K562 (cell line): ENCODE results near the gene RCSD1. TPM values are rescaled to one million over a fixed set of nuclear protein-coding genes. Genes with fewer than 3 reads are reported as not detected.
A peak's percentile ranks its signal among the peaks of the same experiment; 100 is the strongest.

ENCODE experiments used
- ARID2 ChIP-seq: fragments of 450-650 bp; IDR thresholded peaks from 2 replicates; pipeline ENCODE4 v1.6.1; 2017; ENCODE audit warnings: antibody characterized with exemption, mild to moderate bottlenecking
- CBX1 ChIP-seq: sonication (generic); IDR thresholded peaks from 2 replicates; pipeline ENCODE4 v1.6.1; 2016; ENCODE audit warnings: antibody characterized with exemption, low read depth, mild to moderate bottlenecking
- EWSR1 ChIP-seq: fragments of 450-650 bp; IDR thresholded peaks from 2 replicates; pipeline ENCODE4 v1.6.1; 2018; ENCODE audit warnings: borderline replicate concordance, mild to moderate bottlenecking, low read depth, moderate library complexity; ENCODE audit not compliant: partially characterized antibody
- KLF6 ChIP-seq: fragments of 250-450 bp; sonication (Bioruptor Pico); IDR thresholded peaks from 2 replicates; pipeline ENCODE4 v1.4.0; 2020; ENCODE audit warnings: mild to moderate bottlenecking, moderate library complexity, borderline replicate concordance
- MEF2D ChIP-seq: conservative IDR thresholded peaks from 2 replicates; pipeline ENCODE4 v1.6.1; 2016; ENCODE audit warnings: low read depth, missing genetic modification characterization, missing compliant biosample characterization
- PTBP1 ChIP-seq: fragments of 200-400 bp; formaldehyde crosslinking; IDR thresholded peaks from 2 replicates; pipeline ENCODE4 v1.6.1; 2017; ENCODE audit warnings: low read depth, low read length
- RAD51 ChIP-seq: fragments of 450-650 bp; IDR thresholded peaks from 2 replicates; pipeline ENCODE4 v1.7.1; 2016; ENCODE audit warnings: low read depth, mild to moderate bottlenecking, borderline replicate concordance
- RBM22 ChIP-seq: fragments of 200-400 bp; formaldehyde crosslinking; IDR thresholded peaks from 2 replicates; pipeline ENCODE4 v1.6.1; 2018; ENCODE audit warnings: low read length, low read depth; ENCODE audit not compliant: poor library complexity, severe bottlenecking
- TEAD4 ChIP-seq, 2 experiments: sonication (generic) in 1 of 2; formaldehyde crosslinking in 1 of 2; IDR thresholded peaks; 2 replicates each; pipeline versions ENCODE4 v1.6.1 to v1.8.0; 2012 to 2022; ENCODE audit warnings: borderline replicate concordance in 1 of 2, inconsistent platforms in 1 of 2, low read length in 1 of 2, mild to moderate bottlenecking in 1 of 2, missing genetic modification reagents in 1 of 2
- ZNF444 ChIP-seq: fragments of 250-450 bp; sonication (Bioruptor Pico); IDR thresholded peaks from 2 replicates; pipeline ENCODE4 v1.4.0; 2020; ENCODE audit warnings: mild to moderate bottlenecking, moderate library complexity
- ZNF561 ChIP-seq: fragments of 450-650 bp; formaldehyde crosslinking; conservative IDR thresholded peaks from 2 replicates; pipeline ENCODE4 v1.4.0; 2020; ENCODE audit warnings: mild to moderate bottlenecking, moderate library complexity
- polyA plus RNA-seq, 8 experiments: library from polyadenylated mRNA; depleted of rRNA in 4 of 8; stranded (reverse) in 5 of 8; unstranded in 3 of 8; fragments of >200 nt; fragmentation: Nextera tagmentation in 2 of 8; fragmentation: Illumina TruSeq in 1 of 8; extraction: Ambion mirVana in 2 of 8; extraction: Trizol in 1 of 8; gene quantifications; 2 replicates each; pipeline versions ENCODE4 v1.2.1 to v1.2.3, GENCODE V29; 2011 to 2014; ENCODE audit warnings: inconsistent platforms in 1 of 8, missing spikeins in 1 of 8
- total RNA-seq, 7 experiments: library from RNA; depleted of rRNA in 6 of 7; stranded (reverse); fragments of >200 nt in 6 of 7; fragmentation: Illumina TruSeq in 2 of 7; extraction: Trizol in 2 of 7; gene quantifications; 2 replicates each; pipeline versions ENCODE4 v1.2.1 to v1.2.3, GENCODE V29; 2011 to 2021; ENCODE audit warnings: low replicate concordance in 1 of 7
- TF ChIP-seq, protein P1 (sequence below): fragments of 250-450 bp; sonication (Bioruptor Pico); IDR thresholded peaks from 2 replicates; pipeline ENCODE4 v1.8.0; 2021; ENCODE audit warnings: moderate library complexity, mild to moderate bottlenecking, inconsistent platforms
- TF ChIP-seq, protein P2 (sequence below), 2 experiments: IDR thresholded peaks; 2 replicates each; pipeline ENCODE4 v1.6.1; 2011; ENCODE audit warnings: borderline replicate concordance in 1 of 2, control low read depth in 1 of 2, low read depth in 1 of 2, low read length in 1 of 2, mild to moderate bottlenecking in 1 of 2, mixed read lengths in 1 of 2, moderate library complexity in 1 of 2; ENCODE audit not compliant: insufficient read depth in 1 of 2, insufficient read length in 1 of 2, poor library complexity in 1 of 2, severe bottlenecking in 1 of 2; ENCODE audit errors: extremely low read depth in 1 of 2
- TF ChIP-seq, protein P3 (sequence below): sonication (generic); formaldehyde crosslinking; IDR thresholded peaks from 2 replicates; pipeline ENCODE4 v1.9.0; 2022; ENCODE audit warnings: mild to moderate bottlenecking, missing genetic modification reagents
- TF ChIP-seq, protein P4 (sequence below): fragments of 450-650 bp; IDR thresholded peaks from 2 replicates; pipeline ENCODE4 v1.7.1; 2018; ENCODE audit warnings: mild to moderate bottlenecking, low read depth; ENCODE audit not compliant: partially characterized antibody
- TF ChIP-seq, protein P5 (sequence below): fragments of 450-650 bp; formaldehyde crosslinking; IDR thresholded peaks from 2 replicates; pipeline ENCODE4 v1.4.0; 2020; ENCODE audit warnings: mild to moderate bottlenecking, moderate library complexity
- TF ChIP-seq, protein P6 (sequence below), 2 experiments: IDR thresholded peaks; 2 replicates each; pipeline ENCODE4 v1.6.1; 2012; ENCODE audit warnings: improper control_type of control experiment in 2 of 2, low read depth in 2 of 2, low read length in 2 of 2, borderline replicate concordance in 1 of 2

Gene RCSD1
- total and polyA plus RNA-seq, 9 of the 15 experiments (the other 6 are each of a cell fraction or from before 2014, with no cell fraction given): 7.8 to 69.8 (median 45.3) TPM

DNA sequence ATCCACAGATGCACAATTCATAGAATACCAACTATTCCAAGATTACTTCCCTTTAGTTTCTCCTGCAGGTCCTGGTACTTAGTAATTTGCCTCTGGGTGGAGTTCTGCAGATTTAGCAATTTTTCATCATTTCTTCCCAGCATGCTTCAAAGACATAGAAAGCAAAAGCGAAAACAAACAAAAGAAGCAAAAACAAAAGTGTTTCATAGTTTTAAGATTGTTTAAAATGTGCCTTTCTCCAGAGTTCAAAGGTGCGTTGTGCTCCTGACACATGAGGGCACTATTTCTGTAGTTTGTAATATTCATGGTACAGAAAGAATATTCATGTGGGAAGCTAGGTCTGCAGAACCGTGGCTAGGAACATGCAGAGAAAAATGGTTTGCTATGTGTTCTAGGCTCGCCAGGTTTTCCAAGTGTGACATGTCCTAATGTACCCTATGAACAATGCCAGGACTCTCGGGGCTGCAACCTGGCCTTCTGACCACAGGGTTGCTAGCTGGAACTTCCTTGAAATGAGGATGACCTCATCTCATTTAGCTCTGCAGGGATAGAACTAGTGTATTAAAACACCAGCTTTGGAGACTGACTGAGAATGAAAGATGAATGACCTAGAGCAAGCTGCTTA lies 30.0 kb upstream of the RCSD1 start (continued):
- TF ChIP-seq, protein P1, sequence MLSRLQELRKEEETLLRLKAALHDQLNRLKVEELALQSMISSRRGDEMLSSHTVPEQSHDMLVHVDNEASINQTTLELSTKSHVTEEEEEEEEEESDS (CRISPR knock-in tag): no peak
- TF ChIP-seq, protein P2, sequence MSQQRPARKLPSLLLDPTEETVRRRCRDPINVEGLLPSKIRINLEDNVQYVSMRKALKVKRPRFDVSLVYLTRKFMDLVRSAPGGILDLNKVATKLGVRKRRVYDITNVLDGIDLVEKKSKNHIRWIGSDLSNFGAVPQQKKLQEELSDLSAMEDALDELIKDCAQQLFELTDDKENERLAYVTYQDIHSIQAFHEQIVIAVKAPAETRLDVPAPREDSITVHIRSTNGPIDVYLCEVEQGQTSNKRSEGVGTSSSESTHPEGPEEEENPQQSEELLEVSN (IDR thresholded peaks at IDR 0.05; ENCODE audit: borderline replicate concordance in 1 of 2, extremely low read depth in 1 of 2, insufficient read depth in 1 of 2, insufficient read length in 1 of 2, low read depth in 1 of 2, low read length in 1 of 2, poor library complexity in 1 of 2, severe bottlenecking in 1 of 2): no peak
- TF ChIP-seq RAD51 (no peak), PTBP1 (no peak), ZNF444 (no peak), ARID2 (peak; percentile 93), TEAD4 (IDR thresholded peaks at IDR 0.05; ENCODE audit: low read length) (peak; percentile 51; the same call in 1 of the 2 replicates), TEAD4 (CRISPR knock-in tag; IDR thresholded peaks at IDR 0.05; ENCODE audit: borderline replicate concordance) (no peak), MEF2D (tag) (no peak), RBM22 (no peak), KLF6 (CRISPR knock-in tag) (no peak), CBX1 (no peak), ZNF561 (CRISPR knock-in tag) (no peak), EWSR1 (no peak)
- TF ChIP-seq, protein P3, sequence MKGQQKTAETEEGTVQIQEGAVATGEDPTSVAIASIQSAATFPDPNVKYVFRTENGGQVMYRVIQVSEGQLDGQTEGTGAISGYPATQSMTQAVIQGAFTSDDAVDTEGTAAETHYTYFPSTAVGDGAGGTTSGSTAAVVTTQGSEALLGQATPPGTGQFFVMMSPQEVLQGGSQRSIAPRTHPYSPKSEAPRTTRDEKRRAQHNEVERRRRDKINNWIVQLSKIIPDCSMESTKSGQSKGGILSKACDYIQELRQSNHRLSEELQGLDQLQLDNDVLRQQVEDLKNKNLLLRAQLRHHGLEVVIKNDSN: no peak
- TF ChIP-seq, protein P4, sequence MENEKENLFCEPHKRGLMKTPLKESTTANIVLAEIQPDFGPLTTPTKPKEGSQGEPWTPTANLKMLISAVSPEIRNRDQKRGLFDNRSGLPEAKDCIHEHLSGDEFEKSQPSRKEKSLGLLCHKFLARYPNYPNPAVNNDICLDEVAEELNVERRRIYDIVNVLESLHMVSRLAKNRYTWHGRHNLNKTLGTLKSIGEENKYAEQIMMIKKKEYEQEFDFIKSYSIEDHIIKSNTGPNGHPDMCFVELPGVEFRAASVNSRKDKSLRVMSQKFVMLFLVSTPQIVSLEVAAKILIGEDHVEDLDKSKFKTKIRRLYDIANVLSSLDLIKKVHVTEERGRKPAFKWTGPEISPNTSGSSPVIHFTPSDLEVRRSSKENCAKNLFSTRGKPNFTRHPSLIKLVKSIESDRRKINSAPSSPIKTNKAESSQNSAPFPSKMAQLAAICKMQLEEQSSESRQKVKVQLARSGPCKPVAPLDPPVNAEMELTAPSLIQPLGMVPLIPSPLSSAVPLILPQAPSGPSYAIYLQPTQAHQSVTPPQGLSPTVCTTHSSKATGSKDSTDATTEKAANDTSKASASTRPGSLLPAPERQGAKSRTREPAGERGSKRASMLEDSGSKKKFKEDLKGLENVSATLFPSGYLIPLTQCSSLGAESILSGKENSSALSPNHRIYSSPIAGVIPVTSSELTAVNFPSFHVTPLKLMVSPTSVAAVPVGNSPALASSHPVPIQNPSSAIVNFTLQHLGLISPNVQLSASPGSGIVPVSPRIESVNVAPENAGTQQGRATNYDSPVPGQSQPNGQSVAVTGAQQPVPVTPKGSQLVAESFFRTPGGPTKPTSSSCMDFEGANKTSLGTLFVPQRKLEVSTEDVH: no peak
- TF ChIP-seq, protein P5, sequence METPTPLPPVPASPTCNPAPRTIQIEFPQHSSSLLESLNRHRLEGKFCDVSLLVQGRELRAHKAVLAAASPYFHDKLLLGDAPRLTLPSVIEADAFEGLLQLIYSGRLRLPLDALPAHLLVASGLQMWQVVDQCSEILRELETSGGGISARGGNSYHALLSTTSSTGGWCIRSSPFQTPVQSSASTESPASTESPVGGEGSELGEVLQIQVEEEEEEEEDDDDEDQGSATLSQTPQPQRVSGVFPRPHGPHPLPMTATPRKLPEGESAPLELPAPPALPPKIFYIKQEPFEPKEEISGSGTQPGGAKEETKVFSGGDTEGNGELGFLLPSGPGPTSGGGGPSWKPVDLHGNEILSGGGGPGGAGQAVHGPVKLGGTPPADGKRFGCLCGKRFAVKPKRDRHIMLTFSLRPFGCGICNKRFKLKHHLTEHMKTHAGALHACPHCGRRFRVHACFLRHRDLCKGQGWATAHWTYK (CRISPR knock-in tag): no peak
- TF ChIP-seq, protein P6, sequence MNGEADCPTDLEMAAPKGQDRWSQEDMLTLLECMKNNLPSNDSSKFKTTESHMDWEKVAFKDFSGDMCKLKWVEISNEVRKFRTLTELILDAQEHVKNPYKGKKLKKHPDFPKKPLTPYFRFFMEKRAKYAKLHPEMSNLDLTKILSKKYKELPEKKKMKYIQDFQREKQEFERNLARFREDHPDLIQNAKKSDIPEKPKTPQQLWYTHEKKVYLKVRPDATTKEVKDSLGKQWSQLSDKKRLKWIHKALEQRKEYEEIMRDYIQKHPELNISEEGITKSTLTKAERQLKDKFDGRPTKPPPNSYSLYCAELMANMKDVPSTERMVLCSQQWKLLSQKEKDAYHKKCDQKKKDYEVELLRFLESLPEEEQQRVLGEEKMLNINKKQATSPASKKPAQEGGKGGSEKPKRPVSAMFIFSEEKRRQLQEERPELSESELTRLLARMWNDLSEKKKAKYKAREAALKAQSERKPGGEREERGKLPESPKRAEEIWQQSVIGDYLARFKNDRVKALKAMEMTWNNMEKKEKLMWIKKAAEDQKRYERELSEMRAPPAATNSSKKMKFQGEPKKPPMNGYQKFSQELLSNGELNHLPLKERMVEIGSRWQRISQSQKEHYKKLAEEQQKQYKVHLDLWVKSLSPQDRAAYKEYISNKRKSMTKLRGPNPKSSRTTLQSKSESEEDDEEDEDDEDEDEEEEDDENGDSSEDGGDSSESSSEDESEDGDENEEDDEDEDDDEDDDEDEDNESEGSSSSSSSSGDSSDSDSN (IDR thresholded peaks at IDR 0.05; ENCODE audit: borderline replicate concordance in 1 of 2, low read depth in 2 of 2, low read length in 2 of 2): 0 out of 4 replicates have a peak, but pooled peaks of 1 of the 2 experiments have one; percentile 43
